Germinal center (tissue), 1 donor: Measurements from ENCODE around the gene KLK15.
"Not testable (repeated sequence)": the region's sequence is repeated elsewhere in the genome, so short reads cannot be mapped to it uniquely, and the experiment has no call there.

ENCODE experiments used
- DNase-seq: peaks from one replicate; pipeline ENCODE4 v3.0.0; 2012; ENCODE audit warnings: mixed read lengths, low spot score

Gene KLK15

DNA sequence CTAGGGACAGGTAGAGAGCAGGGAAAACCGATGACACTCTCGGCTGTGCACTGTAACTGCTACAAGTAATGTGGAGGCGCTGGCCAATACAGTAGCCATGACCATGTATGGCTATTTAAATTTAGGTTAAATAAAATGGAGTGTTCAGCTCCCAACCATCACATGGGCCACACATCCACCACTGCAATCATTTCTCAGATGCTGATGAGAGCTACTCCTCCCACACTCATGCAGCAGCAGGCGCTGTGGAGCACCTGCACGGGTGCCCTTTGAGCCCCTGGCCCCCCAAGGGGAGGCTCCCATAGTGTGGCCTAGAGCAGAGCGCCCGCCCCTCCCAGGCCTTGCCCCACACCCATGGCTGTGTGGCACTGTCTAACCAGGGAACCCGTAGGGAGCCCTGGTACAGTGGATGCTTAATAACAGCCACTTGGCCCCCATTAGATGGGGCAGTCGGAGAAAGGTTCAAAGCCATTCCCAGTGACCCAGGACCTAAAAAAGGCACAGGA lies 37.2 kb downstream of the KLK15 start:
- DNase-seq = no peak

DNA sequence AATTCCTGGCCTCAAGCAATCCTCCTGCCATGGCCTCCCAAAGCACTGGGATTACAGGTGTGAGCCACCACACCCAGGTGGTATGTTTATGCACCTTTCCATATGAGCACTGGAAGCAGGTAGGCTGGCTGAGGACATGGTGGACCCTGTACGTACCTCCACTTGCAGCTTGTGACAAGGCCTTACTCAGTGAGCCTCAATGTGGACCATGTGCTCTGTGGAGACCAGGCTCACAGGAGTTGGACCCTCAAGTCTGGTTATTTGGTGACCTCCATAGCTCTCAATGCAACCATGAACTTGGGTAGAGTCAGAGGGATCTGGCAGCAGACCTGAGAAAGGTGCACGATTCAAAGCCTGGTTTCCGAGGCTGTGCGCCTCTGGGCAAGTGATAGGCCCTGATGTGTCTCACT lies 37.7 kb downstream of the KLK15 start:
- no peak for DNase-seq

DNA sequence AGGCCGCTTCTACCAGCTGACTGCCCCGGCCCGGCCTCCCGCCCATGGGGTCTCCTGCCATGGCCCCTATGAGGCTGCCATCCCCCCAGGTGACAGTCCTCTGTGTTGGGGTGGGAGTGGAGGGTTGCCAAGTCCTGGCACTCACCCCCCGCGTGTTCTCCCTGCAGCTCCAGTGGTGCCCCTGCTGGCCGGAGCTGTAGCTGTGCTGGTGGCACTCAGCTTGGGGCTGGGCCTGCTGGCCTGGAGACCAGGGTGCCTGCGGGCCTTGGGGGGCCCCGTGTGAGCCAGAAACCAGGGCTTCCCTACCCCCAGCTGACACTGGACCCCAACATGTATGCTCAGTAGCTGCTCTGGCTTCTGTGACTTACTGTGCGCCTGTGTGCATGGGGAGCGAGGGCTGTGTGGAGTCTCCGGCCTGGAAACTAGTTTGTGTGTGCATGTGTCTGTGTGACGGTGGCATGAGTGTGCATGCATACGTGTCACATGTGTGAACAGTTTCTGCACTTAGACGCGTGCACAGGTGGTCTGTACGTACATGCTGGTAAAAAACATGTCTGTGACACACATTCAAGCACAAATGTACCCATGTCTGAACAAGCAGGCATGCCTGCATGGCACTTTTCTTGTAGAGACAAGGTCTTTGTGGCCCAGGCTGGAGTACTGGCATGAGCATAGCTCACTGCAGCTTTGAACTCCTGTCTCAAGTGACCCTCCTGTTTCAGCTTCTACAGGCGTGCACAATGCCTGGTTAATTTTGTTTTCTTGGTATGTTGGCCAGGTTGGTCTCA lies 38.3 kb downstream of the KLK15 start:
- no peak for DNase-seq

DNA sequence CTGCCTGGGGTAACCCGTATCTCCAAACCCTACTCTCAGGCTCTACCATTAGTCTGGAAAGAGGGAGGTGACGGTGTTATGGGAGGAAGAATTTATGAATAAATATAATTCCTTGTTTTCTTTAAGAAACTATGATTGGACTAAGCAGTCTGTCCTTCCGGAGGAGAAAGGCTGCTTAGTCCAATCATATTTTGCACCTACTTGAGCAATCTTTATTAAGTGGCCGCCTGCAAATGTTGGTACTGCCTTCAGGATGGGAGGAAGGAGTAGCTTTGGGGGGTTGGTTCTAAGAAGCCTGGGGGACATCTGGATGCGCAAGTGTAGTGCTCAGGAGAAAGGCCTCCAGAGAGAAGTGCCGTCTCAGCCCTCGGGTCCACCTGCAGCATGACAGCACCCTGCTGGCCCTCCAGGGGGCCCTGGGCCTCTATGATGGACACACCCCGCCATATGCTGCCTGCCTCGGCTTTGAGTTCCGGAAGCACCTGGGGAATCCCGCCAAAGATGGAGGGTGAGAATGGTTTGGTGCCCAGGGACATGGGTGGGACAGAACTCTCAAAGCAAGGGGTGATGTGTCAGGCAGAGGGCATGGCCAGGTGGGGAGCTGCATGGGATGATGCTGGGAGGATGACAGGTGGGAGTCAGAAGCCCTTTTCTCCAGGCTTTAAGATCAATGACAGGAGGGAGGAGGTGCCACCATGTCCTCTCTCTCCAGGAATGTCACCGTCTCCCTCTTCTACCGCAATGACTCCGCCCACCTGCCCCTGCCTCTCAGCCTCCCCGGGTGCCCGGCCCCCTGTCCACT lies 39.1 kb downstream of the KLK15 start:
- DNase-seq = no peak

DNA sequence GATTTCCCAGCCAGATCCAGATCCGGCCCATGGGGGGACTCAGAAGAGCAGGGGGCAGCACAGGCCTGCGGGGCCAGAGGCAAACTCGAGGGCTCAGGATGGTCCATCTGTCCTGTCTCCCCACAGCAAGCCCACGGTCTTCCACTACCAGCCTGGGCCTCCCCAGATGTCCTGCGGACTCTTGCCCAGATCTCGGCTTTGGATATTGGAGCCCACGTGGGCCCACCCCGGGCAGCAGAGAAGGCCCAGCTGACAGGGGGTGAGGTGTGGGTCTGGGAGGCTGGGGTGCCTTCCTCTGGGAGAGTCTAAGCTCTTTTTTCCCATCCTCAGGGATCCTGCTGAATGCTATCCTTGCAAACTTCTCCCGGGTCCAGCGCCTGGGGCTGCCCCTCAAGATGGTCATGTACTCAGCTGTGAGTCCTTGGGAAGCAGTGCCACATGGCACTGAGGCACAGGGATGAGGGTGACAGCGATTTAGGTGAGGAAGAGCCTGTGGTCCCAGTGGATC lies 39.8 kb downstream of the KLK15 start:
- DNase-seq = no peak

DNA sequence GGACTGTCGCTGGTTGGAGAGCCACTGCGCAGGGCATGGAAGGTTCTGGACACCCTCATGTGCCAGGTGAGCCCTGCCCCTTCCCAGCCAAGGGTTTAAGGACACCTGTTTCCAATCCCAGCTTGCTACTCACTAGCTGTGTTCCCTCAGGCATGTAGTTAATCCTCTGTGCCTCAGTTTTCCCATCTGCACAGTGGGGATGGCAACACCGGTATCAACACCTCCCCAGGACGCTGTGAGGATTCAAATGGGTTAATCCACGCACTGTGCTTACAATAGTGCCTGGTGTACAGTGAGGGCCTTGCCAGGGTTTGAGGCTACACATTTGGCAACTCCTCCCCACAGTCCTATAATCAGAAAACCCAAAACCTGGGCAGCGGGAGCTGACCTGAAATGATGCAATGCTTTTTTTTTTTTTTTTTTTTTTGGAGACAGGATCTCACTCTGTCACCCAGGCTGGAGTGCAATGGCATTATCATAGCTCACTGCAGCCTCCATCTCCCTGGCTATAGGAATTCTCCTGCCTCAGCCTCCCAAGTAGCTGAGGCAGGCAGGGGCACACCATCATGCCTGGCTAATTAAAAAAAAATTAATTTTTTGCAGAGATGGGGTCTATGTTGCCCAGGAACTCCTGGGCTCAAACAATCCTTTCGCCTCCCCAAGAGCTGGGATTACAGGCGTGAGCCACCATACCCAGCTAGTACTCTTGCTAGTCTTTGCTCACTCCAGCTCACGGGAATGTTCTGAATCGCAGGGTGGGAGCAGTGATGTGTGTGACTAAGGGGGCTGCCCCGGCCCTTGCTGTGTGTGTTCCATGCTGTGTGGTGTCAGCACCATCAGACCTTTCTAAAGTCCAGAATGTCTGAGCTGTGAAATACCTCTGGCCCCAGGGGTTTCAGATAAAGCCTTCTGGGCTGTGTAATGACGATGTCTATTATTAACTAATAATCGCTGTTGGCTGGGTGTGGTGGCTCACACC lies 40.8 kb downstream of the KLK15 start:
- no peak for DNase-seq

DNA sequence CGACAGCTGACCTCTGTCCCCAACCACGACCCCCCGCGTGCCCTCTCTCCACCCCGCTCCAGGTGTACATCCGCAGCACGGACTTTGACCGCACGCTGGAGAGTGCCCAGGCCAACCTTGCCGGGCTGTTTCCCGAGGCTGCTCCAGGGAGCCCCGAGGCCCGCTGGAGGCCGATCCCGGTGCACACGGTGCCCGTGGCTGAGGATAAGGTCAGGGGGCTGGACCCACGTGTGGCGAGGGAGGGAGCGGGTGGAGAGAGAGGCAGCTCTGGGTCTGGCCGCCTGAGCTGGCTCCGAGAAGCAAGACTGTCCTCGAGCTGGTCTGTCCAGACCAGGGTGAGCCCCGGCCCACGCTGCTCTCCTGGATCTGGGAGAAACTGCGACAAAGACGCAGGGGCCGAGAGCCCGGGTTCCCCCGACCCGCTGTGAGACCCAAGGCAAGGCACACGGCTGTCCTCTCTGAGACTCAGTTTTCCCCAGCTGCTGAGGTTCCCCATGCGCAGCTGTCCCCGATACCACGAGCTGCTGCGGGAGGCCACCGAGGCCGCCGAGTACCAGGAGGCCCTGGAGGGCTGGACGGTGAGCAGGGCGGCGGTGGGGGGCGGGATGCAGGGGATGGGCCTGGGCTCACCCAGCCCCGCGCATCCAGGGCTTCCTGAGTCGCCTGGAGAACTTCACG lies 41.6 kb downstream of the KLK15 start:
- no peak for DNase-seq

DNA sequence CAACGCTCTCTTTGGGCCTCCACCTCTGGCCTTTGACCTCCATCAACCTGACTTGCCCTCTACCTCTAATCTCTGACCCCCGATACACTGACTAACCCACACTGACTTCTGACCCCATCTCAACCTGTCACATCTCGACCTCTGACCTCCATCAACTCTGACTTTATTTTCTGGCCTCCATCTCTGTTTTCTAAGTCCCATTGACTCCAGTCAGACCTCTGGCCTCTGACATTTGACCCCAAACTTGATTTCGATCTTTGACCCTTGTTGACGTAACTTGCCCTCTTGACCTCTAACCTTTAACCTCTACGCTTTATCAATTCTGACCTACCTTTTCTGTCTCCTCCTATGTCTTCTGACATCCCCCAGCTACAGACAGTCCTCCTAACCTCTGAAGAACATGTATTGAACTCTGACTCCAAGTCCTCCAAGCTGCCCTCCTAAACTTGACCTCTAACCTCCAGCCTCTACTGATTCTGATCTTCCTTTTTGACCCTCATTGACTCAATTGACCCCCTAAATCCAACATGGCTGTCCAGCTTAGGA lies 42.4 kb downstream of the KLK15 start:
- no peak for DNase-seq

DNA sequence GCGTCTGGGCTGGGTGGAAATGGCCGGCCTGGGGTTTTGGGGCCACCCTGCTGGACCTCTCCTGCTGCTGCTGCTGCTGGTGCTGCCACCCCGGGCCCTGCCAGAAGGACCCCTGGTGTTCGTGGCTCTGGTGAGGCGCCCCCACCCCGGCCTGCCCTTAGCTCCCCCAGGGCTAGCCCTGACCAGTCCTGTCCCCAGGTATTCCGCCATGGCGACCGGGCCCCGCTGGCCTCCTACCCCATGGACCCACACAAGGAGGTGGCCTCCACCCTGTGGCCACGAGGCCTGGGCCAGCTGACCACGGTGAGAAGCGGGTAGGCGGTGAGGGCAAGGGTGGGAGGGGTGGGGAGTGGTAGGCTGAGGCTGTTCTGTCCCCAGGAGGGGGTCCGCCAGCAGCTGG lies 43.0 kb downstream of the KLK15 start, which contains the start of gene ACP4:
ACP4 (plus strand) TSS at position 20 of the 400 bp plus-strand sequence; CDS start at position 20, 0 bp downstream.
- DNase-seq = no peak

DNA sequence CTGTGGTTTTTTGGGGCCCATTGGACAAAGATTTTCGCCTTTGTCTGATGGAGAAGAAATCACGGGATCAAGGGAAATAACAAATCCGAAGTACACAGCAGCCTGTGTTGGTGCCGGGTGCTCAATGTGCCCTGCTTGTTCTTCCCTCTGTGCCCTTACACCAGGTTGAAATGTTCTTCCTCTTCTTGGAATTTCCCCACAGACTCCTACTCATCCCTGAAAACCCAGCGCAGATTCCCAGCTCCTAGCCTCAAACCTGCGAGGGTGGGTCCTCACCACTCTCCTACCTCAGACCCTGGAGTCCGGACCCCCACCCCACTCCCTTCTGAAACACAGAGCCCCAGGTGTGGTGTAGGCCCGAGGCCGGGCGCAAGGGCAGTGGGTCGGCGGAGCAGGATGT lies 48.0 kb downstream of the KLK15 start:
- DNase-seq = no peak

DNA sequence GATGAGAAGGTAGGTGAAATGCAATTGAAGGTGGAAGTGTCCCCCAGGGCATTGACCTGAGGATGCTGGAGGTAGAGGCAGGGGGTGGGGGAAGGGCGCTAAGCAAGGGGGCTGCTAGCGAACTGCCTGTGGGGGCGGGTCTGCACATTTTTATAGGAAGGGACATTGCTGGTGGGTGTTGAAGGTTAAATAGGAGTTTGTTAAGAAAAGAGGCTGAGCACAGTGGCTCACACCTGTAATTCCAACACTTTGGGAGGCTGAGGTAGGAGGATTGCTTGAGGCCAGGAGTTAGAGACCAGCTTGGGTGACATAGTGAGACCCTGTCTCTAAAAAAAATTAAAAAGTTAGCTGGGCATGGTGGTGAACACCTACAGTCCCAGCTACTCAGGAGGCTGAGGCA lies 48.7 kb downstream of the KLK15 start:
- DNase-seq = no peak

DNA sequence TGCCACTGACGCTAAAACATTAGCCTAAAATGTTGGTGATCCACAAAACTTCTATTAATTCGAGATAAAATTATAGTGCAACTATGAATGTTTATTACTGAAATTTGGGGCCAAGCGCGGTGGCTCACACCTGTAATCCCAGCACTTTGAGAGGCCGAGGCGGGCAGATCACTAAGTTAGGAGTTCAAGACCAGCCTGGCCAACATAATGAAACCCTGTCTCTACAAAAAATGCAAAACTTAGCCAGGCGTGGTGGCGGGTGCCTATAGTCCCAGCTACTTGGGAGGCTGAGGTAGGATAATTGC lies 49.6 kb downstream of the KLK15 start:
- not testable (repeated sequence) for DNase-seq

DNA sequence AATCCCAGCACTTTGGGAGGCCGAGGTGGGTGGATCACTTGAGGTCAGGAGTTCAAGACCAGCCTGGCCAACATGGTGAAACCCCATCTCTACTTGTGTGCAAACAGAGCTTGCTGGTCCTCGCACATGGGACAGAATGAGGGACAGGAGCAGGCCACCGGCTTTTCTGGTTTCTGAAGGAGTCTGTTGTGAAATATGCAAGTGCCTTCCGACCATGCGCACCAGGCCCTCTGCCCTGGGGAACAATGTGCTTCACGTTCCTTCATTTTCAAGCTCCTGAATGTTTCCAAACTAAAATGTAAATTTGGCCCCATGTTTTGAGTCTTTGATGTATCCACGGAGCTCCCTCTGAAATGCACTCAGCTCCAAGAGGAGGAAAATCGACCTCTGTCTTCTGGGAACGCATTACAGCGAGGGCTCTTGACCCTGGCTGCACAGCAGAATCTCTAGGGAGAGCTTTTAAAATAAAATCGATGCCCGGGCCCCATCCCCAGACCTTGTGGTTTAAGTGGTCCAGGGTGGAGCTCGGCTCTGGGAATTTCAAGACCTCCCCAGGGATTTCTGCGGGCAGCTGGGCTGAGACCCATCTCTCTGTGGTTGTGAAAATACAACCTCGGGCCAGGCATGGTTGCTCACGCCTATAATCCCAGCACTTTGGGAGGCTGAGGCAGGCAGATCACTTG lies 52.5 kb downstream of the KLK15 start:
- DNase-seq = no peak

DNA sequence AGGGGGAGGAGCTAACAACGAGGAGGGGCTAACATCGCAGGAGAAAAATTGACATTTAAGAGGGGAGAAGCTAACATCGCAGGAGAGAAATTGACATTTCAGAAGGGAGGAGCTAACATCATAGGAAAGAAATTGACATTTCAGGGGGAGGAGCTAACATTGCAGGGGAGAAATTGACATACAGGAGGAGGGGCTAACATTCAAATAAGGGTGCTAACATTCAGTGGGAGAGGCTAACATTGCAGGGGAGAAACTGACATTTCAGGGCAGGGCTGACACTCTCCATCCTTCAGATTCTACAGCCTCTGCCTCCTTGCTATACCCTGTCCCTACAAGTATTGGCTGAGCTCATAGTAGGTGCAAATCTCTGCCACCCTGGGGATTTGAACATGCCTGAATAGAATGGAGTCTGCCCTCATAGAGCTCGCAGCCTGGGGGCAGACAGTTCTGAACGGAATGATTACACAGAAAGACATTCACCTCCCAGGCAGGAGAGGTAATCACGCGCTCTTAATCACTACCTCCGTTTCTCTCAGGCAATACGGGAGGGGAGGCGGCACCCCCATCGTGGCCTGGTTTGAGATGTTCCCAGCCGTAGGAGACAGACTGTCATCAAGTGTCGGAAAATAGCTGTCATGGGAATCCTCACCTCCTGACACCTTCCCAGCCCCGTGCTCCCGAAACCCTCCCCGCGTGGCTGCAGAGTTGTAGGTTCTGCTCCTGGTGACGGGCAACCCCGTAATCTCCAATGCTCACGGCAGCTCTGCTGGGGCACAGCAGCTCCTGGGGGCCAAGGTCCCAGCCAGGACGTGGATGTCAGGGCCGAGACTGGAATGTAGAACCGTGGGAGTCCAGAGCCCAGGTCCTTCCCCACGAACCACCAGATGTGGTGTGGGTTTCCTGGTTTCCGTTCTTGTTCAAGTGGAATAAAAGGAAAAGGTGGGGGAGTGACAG lies 53.6 kb downstream of the KLK15 start:
- no peak for DNase-seq

DNA sequence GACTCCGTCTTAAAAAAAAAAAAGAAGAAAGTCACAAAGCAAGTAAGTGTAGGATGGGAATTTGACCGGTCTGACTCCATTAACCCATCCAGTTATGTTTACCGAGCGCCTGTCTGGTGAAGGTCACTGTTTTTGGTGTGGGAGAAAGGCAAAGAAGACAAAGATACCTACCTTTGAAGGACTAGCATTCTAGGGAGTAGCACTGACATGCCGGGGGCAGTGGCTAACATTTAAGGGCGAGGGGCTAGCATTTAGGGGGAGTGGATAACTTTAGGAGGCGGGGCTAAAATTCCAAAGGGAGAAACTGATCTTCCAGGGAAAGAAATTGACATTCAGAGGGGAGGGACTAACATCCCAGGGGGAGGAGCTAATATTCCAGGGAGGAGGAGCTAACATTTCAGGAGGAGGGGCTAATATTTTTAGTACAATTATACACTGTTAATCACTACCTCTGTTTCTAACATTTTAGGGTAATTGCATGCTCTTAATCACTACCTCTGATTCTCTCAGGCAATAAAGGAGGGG lies 54.4 kb downstream of the KLK15 start:
- no peak for DNase-seq

DNA sequence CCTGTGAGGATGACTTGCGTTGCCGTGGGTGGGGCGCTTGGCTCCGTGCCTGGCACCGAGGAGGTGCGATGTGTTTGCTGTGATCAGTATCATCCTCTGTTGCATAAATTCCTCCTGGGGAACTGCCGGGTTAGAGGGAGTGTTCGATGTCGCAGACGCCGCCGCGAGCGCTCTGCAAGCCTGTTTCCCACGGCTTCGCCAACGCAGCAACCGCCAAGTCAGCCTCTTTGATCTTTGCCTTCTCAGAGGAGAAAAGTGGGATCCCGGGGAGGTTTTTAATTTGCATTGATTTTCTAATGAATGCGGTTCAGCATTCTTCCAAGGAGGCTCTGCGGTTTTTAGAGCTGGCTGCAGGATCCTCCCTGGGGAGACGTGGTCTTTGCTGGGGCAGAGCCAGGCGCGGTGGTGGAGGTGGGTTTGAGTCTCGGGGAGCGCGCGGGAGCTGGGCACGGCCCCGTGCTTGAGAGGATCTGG lies 55.5 kb downstream of the KLK15 start:
- DNase-seq = no peak

DNA sequence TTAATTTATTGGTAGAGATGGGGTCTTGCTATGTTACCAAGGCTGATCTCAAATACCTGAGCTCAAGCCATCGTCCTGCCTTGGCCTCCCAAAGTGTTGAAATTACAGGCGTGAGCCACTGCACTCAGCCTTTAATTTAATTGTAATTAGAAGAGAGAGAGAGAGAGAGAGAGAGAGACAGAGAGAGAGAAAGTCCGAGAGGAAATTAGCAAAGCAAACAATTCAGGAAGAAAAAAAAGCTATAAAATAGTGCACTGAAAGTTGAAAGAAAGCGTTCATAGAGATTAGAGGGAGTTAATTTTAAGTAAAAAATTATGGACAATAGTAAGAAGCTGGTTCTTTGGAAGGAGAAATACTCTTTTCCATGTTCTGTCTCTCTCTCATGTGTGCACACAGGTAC lies 56.1 kb downstream of the KLK15 start:
- no peak for DNase-seq

DNA sequence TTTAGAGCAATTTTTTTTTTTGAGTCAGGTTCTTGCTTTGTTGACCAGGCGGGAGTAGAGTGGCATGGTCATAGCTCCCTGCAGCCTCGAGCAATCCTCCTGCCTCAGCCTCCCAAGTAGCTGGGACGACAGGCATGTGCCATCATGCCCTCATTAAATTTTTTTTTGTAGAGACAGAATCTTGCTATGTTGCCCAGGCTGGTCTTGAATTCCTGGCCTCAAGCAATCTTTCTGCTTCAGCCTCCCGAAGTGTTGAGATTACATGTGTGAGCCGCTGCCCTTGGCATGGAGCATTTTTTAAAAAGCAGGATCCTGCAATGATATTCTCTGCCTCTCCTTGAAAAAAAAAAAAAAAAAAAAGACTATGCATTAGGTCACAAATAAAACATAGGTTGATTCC lies 57.2 kb downstream of the KLK15 start:
- no peak for DNase-seq
